Measurements from ENCODE around the gene LRP11. TPM values are rescaled to one million over a fixed set of nuclear protein-coding genes. Genes with fewer than 3 reads are reported as not detected.

Gene LRP11
- total and polyA plus RNA-seq, 2 donors (not counting 1 experiment from before 2014, with no cell fraction given), result 58.4 to 89.5 TPM

- Histone ChIP-seq H3K9ac (ENCODE audit: insufficient read depth, low read length) (no peak overlapping the region), H4K20me1 (ENCODE audit: control insufficient read depth, extremely low read depth, insufficient read depth, low read length) (no peaks in the 10 kb centered on the region), H3K27me3 (ENCODE audit: control insufficient read depth, insufficient read depth, low read length) (no peaks in the 10 kb centered on the region), H3K27ac (ENCODE audit: insufficient read depth, low read length) (no peak overlapping the region), H3K36me3 (ENCODE audit: control insufficient read depth, insufficient read depth, low read length) (no peaks in the 10 kb centered on the region), H2AFZ (ENCODE audit: low read length) (no peak overlapping the region), H3K9me3 (ENCODE audit: control insufficient read depth, insufficient read depth, low read depth, low read length) (no peaks in the 10 kb centered on the region), H3K79me2 (ENCODE audit: control insufficient read depth, insufficient read depth, low read length) (no peaks in the 10 kb centered on the region), H3K4me2 (ENCODE audit: extremely low read depth, insufficient read depth, low read length) (no peak overlapping the region), H3K4me1 (ENCODE audit: control insufficient read depth, extremely low read depth, insufficient read depth, low read length) (peaks cover 29% of the 10 kb centered on the region), H3K4me3 (replicated peaks in 1 of 4; ENCODE audit: control extremely low read depth in 1 of 4, insufficient read depth in 1 of 4, low read depth in 3 of 4, low read length in 4 of 4) (no peak overlapping the region)
- DNase-seq (ENCODE audit: low read depth in 2 of 2), result no peak
- TF ChIP-seq, protein P1, sequence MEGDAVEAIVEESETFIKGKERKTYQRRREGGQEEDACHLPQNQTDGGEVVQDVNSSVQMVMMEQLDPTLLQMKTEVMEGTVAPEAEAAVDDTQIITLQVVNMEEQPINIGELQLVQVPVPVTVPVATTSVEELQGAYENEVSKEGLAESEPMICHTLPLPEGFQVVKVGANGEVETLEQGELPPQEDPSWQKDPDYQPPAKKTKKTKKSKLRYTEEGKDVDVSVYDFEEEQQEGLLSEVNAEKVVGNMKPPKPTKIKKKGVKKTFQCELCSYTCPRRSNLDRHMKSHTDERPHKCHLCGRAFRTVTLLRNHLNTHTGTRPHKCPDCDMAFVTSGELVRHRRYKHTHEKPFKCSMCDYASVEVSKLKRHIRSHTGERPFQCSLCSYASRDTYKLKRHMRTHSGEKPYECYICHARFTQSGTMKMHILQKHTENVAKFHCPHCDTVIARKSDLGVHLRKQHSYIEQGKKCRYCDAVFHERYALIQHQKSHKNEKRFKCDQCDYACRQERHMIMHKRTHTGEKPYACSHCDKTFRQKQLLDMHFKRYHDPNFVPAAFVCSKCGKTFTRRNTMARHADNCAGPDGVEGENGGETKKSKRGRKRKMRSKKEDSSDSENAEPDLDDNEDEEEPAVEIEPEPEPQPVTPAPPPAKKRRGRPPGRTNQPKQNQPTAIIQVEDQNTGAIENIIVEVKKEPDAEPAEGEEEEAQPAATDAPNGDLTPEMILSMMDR (conservative IDR thresholded peaks at IDR 0.05 in 1 of 2, IDR thresholded peaks at IDR 0.05 in 1 of 2; ENCODE audit: low read depth in 1 of 2, low read length in 2 of 2), result no peak
- TF ChIP-seq EZH2 (IDR thresholded peaks at IDR 0.05; ENCODE audit: low read length, missing control alignments), result no peak
These were observed 34.8 kb upstream of the LRP11 start for GRCh38 chr6:149898966-149899365.

GRCh38 chr6:149897855-149898744 is 33.9 kb upstream of the LRP11 start, which contains the start of gene RAET1E:
RAET1E (minus strand) TSS chr6:149898113; CDS start chr6:149890901, 7,212 bp downstream.
- no peaks in the 10 kb centered on the region for H3K79me2 ChIP-seq (ENCODE audit: control insufficient read depth, insufficient read depth, low read length)
- peak within 1 kb of the TSS; percentile 65 for H2AFZ ChIP-seq (ENCODE audit: low read length)
- peaks cover 29% of the 10 kb centered on the region for H3K4me1 ChIP-seq (ENCODE audit: control insufficient read depth, extremely low read depth, insufficient read depth, low read length)
- TF ChIP-seq, protein P1 (conservative IDR thresholded peaks at IDR 0.05 in 1 of 2, IDR thresholded peaks at IDR 0.05 in 1 of 2; ENCODE audit: low read depth in 1 of 2, low read length in 2 of 2), result no peak
- TF ChIP-seq EZH2 (IDR thresholded peaks at IDR 0.05; ENCODE audit: low read length, missing control alignments), result no peak
- no peaks in the 10 kb centered on the region for H3K36me3 ChIP-seq (ENCODE audit: control insufficient read depth, insufficient read depth, low read length)
- H3K27me3 ChIP-seq (ENCODE audit: control insufficient read depth, insufficient read depth, low read length), result no peaks in the 10 kb centered on the region
- H3K4me3 ChIP-seq (replicated peaks in 1 of 4; ENCODE audit: control extremely low read depth in 1 of 4, insufficient read depth in 1 of 4, low read depth in 3 of 4, low read length in 4 of 4), result peak within 1 kb of the TSS; percentile 36 to 50 (median 44)
- H3K9me3 ChIP-seq (ENCODE audit: control insufficient read depth, insufficient read depth, low read depth, low read length), result no peaks in the 10 kb centered on the region
- no peaks in the 10 kb centered on the region for H4K20me1 ChIP-seq (ENCODE audit: control insufficient read depth, extremely low read depth, insufficient read depth, low read length)
- no peak for DNase-seq (ENCODE audit: low read depth in 2 of 2)
- peak within 1 kb of the TSS; percentile 84 for H3K4me2 ChIP-seq (ENCODE audit: extremely low read depth, insufficient read depth, low read length)
- H3K9ac ChIP-seq (ENCODE audit: insufficient read depth, low read length), result no peak within 1 kb of the TSS
- peak within 1 kb of the TSS; percentile 62 for H3K27ac ChIP-seq (ENCODE audit: insufficient read depth, low read length)

DNA sequence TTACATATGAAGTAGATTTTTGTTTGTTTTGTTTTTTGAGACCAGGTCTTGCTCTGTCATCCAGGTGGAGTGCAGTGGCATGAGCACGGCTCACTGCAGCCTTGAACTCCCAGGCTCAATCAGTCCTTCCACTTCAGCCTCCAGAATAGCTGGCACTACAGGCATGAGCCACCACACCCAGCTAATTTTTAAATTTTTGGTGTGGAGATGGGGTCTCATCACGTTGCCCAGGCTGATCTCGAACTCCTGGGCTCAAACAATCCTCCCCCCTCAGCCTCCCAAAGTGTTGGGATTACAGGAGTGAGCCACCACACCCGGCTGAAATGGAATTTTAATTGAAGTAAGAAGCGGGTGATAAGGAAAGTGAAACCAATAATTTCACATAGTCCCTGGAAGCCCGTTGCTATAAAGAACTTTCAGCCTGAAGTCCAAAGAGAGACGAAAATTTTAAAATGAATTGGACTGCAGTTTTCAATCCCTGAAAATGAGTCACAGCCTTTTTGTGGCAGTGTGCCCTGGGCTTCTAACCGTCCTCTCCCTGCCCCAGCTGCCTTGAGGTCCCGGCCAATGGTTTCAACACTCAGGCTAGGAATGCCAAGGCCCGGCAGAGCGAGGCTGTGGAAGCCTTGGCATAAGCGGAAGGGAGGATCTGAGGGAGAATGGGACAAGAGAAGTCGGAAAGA is 33.0 kb upstream of the LRP11 start:
- peak overlapping the region; percentile 62 for H3K27ac ChIP-seq (ENCODE audit: insufficient read depth, low read length)
- TF ChIP-seq, protein P1 (conservative IDR thresholded peaks at IDR 0.05 in 1 of 2, IDR thresholded peaks at IDR 0.05 in 1 of 2; ENCODE audit: low read depth in 1 of 2, low read length in 2 of 2), result no peak
- TF ChIP-seq EZH2 (IDR thresholded peaks at IDR 0.05; ENCODE audit: low read length, missing control alignments), result no peak
- no peak overlapping the region for H3K9ac ChIP-seq (ENCODE audit: insufficient read depth, low read length)

More for the DNA sequence above, 33.0 kb upstream of the LRP11 start:
- Histone ChIP-seq H3K27me3 (ENCODE audit: control insufficient read depth, insufficient read depth, low read length) (no peaks in the 10 kb centered on the region), H4K20me1 (ENCODE audit: control insufficient read depth, extremely low read depth, insufficient read depth, low read length) (no peaks in the 10 kb centered on the region), H2AFZ (ENCODE audit: low read length) (peak overlapping the region; percentile 65), H3K4me1 (ENCODE audit: control insufficient read depth, extremely low read depth, insufficient read depth, low read length) (peaks cover 29% of the 10 kb centered on the region), H3K79me2 (ENCODE audit: control insufficient read depth, insufficient read depth, low read length) (no peaks in the 10 kb centered on the region), H3K9me3 (ENCODE audit: control insufficient read depth, insufficient read depth, low read depth, low read length) (no peaks in the 10 kb centered on the region), H3K4me3 (replicated peaks in 1 of 4; ENCODE audit: control extremely low read depth in 1 of 4, insufficient read depth in 1 of 4, low read depth in 3 of 4, low read length in 4 of 4) (peak overlapping the region; percentile 36 to 50 (median 44)), H3K4me2 (ENCODE audit: extremely low read depth, insufficient read depth, low read length) (peak overlapping the region; percentile 84), H3K36me3 (ENCODE audit: control insufficient read depth, insufficient read depth, low read length) (no peaks in the 10 kb centered on the region)
- peak; percentile 89 to 97 for DNase-seq (ENCODE audit: low read depth in 2 of 2)

Data from fibroblast of lung (primary cell).